ENCODE measurements around the gene SAMD4A.

DNA sequence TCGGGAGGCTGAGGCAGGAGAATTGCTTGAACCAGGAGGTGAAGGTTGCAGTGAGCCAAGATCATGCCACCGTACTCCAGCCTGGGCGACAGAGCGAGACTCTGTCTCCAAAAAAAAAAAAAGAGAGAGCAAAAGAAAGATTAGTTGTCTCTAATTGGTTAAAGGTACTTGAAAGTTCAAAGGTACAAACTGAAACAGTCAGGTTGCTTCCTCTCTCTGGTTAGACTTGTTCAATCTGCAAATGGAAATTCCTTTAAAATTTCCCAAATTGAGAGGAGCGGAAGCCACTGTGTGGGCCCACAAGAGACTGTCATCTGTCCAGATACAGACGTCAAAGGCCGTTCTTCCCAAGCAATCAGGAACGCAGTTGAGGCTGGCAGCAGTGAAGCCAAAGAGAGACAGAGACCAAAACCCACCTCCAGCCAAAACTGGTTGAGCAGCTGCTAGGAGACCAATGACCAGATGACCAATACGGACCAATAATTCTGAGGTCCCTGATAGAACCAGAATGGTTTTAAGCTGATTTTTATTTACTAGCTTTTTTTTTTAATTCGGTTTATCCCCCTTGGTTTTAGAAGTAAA lies 272.1 kb downstream of the SAMD4A start:
- no peak for TF ChIP-seq POLR2A (IDR thresholded peaks at IDR 0.05; ENCODE audit: low read depth, low read length)
- TF ChIP-seq POLR2AphosphoS5 (IDR thresholded peaks at IDR 0.05; ENCODE audit: low read depth, low read length), result no peak
- no peak for TF ChIP-seq TAF1 (IDR thresholded peaks at IDR 0.05; ENCODE audit: low read depth, low read length)
- no peak for TF ChIP-seq POU2F2 (IDR thresholded peaks at IDR 0.05; ENCODE audit: low read depth, low read length)
- no peak for TF ChIP-seq SPI1 (IDR thresholded peaks at IDR 0.05; ENCODE audit: low read depth, low read length)
- TF ChIP-seq PAX5 (IDR thresholded peaks at IDR 0.05; ENCODE audit: insufficient read depth, low read length, severe bottlenecking), result no peak

Data from GM12891 (cell line).